Activated CD4-positive, alpha-beta T cell treated with anti-CD3 and anti-CD28 coated beads, Interleukin-2, amount 50 U/mL, for 24 hours (primary cell): ENCODE results near the gene ADAM8.

Experiments
- DNase-seq, 2 donors: peaks; one replicate each; pipeline ENCODE4 v3.0.0-alpha.2; 2020; ENCODE audit warnings: low read depth in 1 of 2, low spot score in 1 of 2

Gene ADAM8

DNA sequence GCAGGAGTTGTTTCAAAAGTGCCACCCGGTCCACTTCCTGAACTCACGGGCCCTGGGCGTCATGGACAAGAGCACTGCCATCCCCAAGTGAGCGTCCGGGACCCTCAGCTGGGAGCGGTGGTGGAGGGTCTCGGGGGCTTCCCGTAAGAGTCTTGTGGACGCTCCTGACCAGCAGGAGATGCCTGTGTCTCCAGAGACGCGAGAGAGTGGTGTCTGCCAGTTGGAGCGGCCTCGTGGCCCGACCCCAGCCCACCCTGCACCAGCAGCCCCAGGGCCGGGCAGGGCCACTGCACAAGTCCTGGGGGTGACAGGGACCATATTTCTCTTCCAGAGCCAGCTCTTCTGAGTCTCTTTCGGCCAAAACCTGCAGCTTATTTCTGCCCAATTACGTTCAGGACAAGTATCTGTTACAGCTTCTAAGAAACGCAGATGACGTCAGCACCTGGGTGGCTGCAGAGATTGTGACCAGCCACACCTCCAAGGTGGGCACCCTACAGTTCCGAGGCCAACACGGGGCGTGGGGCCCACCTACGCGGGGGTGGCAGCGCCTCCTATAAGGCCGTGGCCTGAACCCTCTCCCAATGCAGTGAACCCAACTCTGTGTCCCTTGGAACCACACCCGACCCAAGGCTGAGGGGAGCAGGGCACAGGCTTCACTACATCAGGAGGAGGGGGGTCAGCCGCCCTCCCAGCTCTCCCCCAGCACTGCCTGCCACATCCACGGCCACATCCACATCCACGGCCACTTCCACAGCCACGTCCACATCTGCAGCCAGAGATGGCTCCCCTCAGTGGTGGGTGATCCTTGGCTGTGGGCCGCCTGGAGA lies 62.8 kb downstream of the ADAM8 start:
- DNase-seq = no peak

DNA sequence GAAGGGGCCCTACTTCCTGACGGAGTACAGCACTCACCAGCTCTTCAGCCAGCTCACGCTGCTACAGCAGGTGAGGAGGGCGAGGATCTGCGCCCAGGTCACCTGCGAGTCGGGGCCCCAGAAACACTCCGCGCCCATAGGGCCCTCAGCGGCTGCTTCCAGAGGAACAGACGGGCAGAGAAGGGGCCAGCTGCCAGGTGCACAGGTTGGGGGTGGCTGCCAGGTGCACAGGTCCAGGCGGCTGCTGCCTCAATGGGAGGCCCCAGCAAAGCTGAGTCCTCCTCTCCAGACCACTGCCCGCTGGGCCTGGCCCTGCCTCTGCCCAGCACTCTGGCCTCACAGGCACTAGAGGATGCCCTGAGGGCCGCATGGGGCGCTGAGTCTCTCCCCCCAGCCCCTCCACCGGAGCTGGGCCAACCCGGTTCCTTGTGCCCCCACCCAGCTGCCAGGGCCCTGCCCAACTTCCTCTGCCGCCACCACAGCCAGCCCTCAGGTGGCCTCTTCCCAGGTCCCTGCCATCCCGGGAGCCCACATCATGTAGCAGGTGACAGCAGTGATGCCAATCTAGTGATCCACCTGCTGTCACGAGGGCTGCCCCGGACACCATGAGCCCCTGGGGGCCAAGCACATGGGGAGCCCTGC lies 63.7 kb downstream of the ADAM8 start:
- no peak for DNase-seq
